KMS-11 (cell line): ENCODE results near the gene BPIFA2.

ENCODE experiments used
- H2AFZ ChIP-seq: fragments of 200-600 bp; sonication (generic); 2 replicates; pipeline ENCODE4 v1.6.1; 2016; ENCODE audit warnings: antibody characterized with exemption, mixed run types, low read depth
- H3K27ac ChIP-seq: fragments of 200-600 bp; sonication (generic); 2 replicates; pipeline ENCODE4 v1.6.1; 2016; ENCODE audit warnings: mild to moderate bottlenecking, mixed run types
- H3K27me3 ChIP-seq: fragments of 200-600 bp; sonication (generic); 2 replicates; pipeline ENCODE4 v1.6.1; 2017; ENCODE audit warnings: mild to moderate bottlenecking, low read depth, mixed run types, moderate library complexity; ENCODE audit not compliant: insufficient read depth
- H3K36me3 ChIP-seq: fragments of 200-600 bp; sonication (generic); 2 replicates; pipeline ENCODE4 v1.6.1; 2017; ENCODE audit warnings: mild to moderate bottlenecking, mixed run types; ENCODE audit not compliant: insufficient read depth
- H3K4me1 ChIP-seq: fragments of 200-600 bp; sonication (generic); 2 replicates; pipeline ENCODE4 v1.6.1; 2016; ENCODE audit warnings: mild to moderate bottlenecking, low read depth, mixed run types; ENCODE audit not compliant: poor library complexity, severe bottlenecking
- H3K4me2 ChIP-seq: fragments of 200-600 bp; sonication (generic); 2 replicates; pipeline ENCODE4 v1.7.0; 2016; ENCODE audit warnings: mild to moderate bottlenecking, mixed run types
- H3K4me3 ChIP-seq: fragments of 200-600 bp; sonication (generic); IDR thresholded peaks from 2 replicates; pipeline ENCODE4 v1.6.1; 2017; ENCODE audit warnings: low read depth, low read length, mixed read lengths; ENCODE audit not compliant: insufficient read depth
- H3K79me2 ChIP-seq: fragments of 200-600 bp; sonication (generic); 2 replicates; pipeline ENCODE4 v1.6.1; 2016; ENCODE audit warnings: low read depth, mixed run types; ENCODE audit not compliant: insufficient read depth
- H3K9ac ChIP-seq: fragments of 200-600 bp; sonication (generic); 2 replicates; pipeline ENCODE4 v1.6.1; 2016; ENCODE audit warnings: mild to moderate bottlenecking, mixed run types
- H4K20me1 ChIP-seq: fragments of 200-600 bp; sonication (generic); 2 replicates; pipeline ENCODE4 v1.6.1; 2016; ENCODE audit warnings: mild to moderate bottlenecking, mixed run types; ENCODE audit not compliant: insufficient read depth
- CTCF ChIP-seq: fragments of 200-600 bp; sonication (generic); conservative IDR thresholded peaks from 2 replicates; pipeline ENCODE4 v1.6.1; 2017; ENCODE audit warnings: low read depth, mild to moderate bottlenecking, antibody characterized with exemption, low read length, moderate library complexity, mixed read lengths

The BPIFA2 gene

GRCh38 chr20:33162313-33162712 is 5.6 kb upstream of the BPIFA2 start:
- Histone ChIP-seq H3K36me3 (no peaks in the 10 kb centered on the region), H3K27ac (no peak overlapping the region), H3K4me3 (no peak overlapping the region), H4K20me1 (no peaks in the 10 kb centered on the region), H3K4me1 (no peaks in the 10 kb centered on the region), H3K27me3 (no peaks in the 10 kb centered on the region; the same call in 1 of the 2 replicates), H2AFZ (no peak overlapping the region), H3K9ac (no peak overlapping the region), H3K4me2 (no peak overlapping the region), H3K79me2 (no peaks in the 10 kb centered on the region)
- TF ChIP-seq CTCF, result no peak

- no peaks in the 10 kb centered on the region for H3K4me1 ChIP-seq
- no peaks in the 10 kb centered on the region for H4K20me1 ChIP-seq
- H3K27ac ChIP-seq, result no peak overlapping the region
- no peaks in the 10 kb centered on the region for H3K79me2 ChIP-seq
- H3K4me2 ChIP-seq, result no peak overlapping the region
- no peaks in the 10 kb centered on the region; the same call in 1 of the 2 replicates for H3K27me3 ChIP-seq
- TF ChIP-seq CTCF, result no peak
- no peaks in the 10 kb centered on the region for H3K36me3 ChIP-seq
- H2AFZ ChIP-seq, result no peak overlapping the region
- no peak overlapping the region for H3K4me3 ChIP-seq
- no peak overlapping the region for H3K9ac ChIP-seq
These were observed 5.2 kb upstream of the BPIFA2 start for GRCh38 chr20:33162753-33163152.

- Histone ChIP-seq H3K79me2 (no peaks in the 10 kb centered on the region), H3K4me3 (no peak overlapping the region), H2AFZ (no peak overlapping the region), H3K9ac (no peak overlapping the region), H3K27me3 (no peaks in the 10 kb centered on the region; the same call in 1 of the 2 replicates), H3K27ac (no peak overlapping the region), H3K36me3 (no peaks in the 10 kb centered on the region), H3K4me2 (no peak overlapping the region), H3K4me1 (no peaks in the 10 kb centered on the region), H4K20me1 (no peaks in the 10 kb centered on the region)
- no peak for TF ChIP-seq CTCF
These were observed 3.9 kb upstream of the BPIFA2 start for GRCh38 chr20:33163856-33164762.

GRCh38 chr20:33164763-33165095 is 3.2 kb upstream of the BPIFA2 start:
- no peak overlapping the region for H3K27ac ChIP-seq
- no peak overlapping the region for H3K4me2 ChIP-seq
- no peaks in the 10 kb centered on the region for H3K36me3 ChIP-seq
- H3K4me3 ChIP-seq, result no peak overlapping the region
- H3K79me2 ChIP-seq, result no peaks in the 10 kb centered on the region
- TF ChIP-seq CTCF, result no peak
- H2AFZ ChIP-seq, result no peak overlapping the region
- no peaks in the 10 kb centered on the region for H3K4me1 ChIP-seq
- no peak overlapping the region for H3K9ac ChIP-seq
- no peaks in the 10 kb centered on the region; the same call in 1 of the 2 replicates for H3K27me3 ChIP-seq
- no peaks in the 10 kb centered on the region for H4K20me1 ChIP-seq
